Measurements from ENCODE around the gene CDK2.

DNA sequence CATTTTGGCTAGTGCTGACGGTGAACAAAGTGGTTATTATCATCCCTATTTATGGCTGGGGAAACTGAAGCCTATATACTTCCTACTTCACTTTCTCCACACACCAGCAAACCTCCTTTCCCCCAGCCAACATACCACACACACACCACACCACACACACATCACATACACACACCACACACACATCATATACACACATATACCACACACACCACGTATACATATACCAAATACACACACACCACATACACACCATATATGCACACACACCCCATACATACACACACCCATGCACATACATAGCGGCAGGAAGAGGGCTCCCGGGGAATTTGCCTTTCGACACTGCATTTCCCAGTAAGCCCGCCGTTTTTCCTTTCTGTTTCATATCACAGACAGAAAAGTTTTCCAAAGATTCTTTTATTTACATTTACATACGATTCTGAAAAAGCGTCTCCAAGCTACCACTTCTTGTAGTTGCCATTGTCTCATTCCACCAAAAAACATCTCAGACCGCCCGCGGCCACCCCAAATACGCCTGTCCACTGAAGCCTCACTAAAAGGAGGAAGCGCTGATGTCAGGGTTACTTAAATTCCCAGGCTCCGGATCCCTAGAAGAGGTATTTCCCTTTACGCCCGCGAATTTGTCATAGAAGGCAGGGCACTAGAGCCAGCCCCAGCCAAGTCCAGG lies 6.4 kb downstream of the CDK2 start:
- TF ChIP-seq, protein P1, sequence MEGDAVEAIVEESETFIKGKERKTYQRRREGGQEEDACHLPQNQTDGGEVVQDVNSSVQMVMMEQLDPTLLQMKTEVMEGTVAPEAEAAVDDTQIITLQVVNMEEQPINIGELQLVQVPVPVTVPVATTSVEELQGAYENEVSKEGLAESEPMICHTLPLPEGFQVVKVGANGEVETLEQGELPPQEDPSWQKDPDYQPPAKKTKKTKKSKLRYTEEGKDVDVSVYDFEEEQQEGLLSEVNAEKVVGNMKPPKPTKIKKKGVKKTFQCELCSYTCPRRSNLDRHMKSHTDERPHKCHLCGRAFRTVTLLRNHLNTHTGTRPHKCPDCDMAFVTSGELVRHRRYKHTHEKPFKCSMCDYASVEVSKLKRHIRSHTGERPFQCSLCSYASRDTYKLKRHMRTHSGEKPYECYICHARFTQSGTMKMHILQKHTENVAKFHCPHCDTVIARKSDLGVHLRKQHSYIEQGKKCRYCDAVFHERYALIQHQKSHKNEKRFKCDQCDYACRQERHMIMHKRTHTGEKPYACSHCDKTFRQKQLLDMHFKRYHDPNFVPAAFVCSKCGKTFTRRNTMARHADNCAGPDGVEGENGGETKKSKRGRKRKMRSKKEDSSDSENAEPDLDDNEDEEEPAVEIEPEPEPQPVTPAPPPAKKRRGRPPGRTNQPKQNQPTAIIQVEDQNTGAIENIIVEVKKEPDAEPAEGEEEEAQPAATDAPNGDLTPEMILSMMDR (IDR thresholded peaks at IDR 0.05) = no peak
- TF ChIP-seq CEBPB (IDR thresholded peaks at IDR 0.05) = no peak
- peak; percentile 23; the same call in 1 of the 2 replicates for TF ChIP-seq POLR2A (IDR thresholded peaks at IDR 0.05; ENCODE audit: low read length)
- TF ChIP-seq GATA3 (IDR thresholded peaks at IDR 0.05; ENCODE audit: borderline replicate concordance) = no peak
- no peak for TF ChIP-seq CBX8 (IDR thresholded peaks at IDR 0.05)
- peak; percentile 66 for TF ChIP-seq MAFK (IDR thresholded peaks at IDR 0.05; ENCODE audit: partially characterized antibody)
- TF ChIP-seq, protein P2, sequence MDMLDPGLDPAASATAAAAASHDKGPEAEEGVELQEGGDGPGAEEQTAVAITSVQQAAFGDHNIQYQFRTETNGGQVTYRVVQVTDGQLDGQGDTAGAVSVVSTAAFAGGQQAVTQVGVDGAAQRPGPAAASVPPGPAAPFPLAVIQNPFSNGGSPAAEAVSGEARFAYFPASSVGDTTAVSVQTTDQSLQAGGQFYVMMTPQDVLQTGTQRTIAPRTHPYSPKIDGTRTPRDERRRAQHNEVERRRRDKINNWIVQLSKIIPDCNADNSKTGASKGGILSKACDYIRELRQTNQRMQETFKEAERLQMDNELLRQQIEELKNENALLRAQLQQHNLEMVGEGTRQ (IDR thresholded peaks at IDR 0.05) = no peak
- TF ChIP-seq, protein P3, sequence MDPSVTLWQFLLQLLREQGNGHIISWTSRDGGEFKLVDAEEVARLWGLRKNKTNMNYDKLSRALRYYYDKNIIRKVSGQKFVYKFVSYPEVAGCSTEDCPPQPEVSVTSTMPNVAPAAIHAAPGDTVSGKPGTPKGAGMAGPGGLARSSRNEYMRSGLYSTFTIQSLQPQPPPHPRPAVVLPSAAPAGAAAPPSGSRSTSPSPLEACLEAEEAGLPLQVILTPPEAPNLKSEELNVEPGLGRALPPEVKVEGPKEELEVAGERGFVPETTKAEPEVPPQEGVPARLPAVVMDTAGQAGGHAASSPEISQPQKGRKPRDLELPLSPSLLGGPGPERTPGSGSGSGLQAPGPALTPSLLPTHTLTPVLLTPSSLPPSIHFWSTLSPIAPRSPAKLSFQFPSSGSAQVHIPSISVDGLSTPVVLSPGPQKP (IDR thresholded peaks at IDR 0.05; ENCODE audit: low read depth, low read length) = no peak
- TF ChIP-seq MYC (IDR thresholded peaks at IDR 0.05; ENCODE audit: borderline replicate concordance, low read length) = no peak
- TF ChIP-seq ZSCAN20 (CRISPR knock-in tag; IDR thresholded peaks at IDR 0.05) = no peak
- no peak for TF ChIP-seq SREBF2 (IDR thresholded peaks at IDR 0.05)
- TF ChIP-seq, protein P4, sequence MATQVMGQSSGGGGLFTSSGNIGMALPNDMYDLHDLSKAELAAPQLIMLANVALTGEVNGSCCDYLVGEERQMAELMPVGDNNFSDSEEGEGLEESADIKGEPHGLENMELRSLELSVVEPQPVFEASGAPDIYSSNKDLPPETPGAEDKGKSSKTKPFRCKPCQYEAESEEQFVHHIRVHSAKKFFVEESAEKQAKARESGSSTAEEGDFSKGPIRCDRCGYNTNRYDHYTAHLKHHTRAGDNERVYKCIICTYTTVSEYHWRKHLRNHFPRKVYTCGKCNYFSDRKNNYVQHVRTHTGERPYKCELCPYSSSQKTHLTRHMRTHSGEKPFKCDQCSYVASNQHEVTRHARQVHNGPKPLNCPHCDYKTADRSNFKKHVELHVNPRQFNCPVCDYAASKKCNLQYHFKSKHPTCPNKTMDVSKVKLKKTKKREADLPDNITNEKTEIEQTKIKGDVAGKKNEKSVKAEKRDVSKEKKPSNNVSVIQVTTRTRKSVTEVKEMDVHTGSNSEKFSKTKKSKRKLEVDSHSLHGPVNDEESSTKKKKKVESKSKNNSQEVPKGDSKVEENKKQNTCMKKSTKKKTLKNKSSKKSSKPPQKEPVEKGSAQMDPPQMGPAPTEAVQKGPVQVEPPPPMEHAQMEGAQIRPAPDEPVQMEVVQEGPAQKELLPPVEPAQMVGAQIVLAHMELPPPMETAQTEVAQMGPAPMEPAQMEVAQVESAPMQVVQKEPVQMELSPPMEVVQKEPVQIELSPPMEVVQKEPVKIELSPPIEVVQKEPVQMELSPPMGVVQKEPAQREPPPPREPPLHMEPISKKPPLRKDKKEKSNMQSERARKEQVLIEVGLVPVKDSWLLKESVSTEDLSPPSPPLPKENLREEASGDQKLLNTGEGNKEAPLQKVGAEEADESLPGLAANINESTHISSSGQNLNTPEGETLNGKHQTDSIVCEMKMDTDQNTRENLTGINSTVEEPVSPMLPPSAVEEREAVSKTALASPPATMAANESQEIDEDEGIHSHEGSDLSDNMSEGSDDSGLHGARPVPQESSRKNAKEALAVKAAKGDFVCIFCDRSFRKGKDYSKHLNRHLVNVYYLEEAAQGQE (IDR thresholded peaks at IDR 0.05) = no peak

Data from A549 (cell line).